ENCODE results near the gene BTLA. TPM values are rescaled to one million over a fixed set of nuclear protein-coding genes. Genes with fewer than 3 reads are reported as not detected.

BTLA gene, protein sequence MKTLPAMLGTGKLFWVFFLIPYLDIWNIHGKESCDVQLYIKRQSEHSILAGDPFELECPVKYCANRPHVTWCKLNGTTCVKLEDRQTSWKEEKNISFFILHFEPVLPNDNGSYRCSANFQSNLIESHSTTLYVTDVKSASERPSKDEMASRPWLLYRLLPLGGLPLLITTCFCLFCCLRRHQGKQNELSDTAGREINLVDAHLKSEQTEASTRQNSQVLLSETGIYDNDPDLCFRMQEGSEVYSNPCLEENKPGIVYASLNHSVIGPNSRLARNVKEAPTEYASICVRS
- total RNA-seq: not detected

DNA sequence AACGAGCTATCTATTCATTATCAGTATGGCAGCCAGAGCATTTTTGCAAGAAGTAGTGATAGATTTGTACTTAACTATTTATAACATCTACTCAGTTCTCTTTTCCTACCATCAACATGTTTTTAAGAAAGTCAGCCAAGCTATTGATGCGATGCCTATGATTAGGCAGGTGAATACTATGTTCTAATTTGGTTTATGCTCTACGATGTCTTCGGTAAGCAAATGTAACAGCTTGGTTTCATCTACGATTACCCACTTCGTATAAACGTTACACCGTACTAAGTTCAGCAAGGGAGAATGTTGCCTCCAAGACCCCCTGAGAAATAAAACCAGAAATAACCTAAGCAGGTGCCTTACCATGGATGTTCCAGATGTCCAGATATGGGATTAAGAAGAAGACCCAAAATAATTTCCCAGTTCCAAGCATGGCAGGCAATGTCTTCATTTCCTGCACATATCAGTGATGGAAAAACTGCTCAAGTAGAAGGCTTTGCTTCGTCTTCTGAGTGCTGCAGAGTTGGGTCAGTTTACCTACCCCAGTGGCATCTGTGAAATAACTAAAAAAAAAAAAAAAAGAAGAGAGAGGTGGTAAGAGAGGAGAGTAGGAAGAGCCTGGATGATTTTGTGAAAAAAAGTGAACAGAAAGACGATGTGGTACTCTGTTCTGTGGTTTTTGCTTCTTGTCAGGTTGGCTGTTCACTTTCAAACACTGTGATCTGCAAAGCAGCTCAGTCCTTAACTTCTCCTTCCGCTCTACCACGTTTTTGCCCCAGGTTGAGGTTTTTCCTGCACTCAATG lies at the start of gene BTLA:
TSS of gene BTLA (minus strand) at position 559 of the 798 bp plus-strand sequence. CDS start at position 445, 114 bp downstream.

Other genes starting within 250 kb of the BTLA start
- gene SLC9C1, start 205.3 kb downstream of the BTLA start, total RNA-seq: 1.5 TPM
- gene CD200, start 166.3 kb downstream of the BTLA start, total RNA-seq: 35.0 TPM
- gene ATG3, start 62.5 kb upstream of the BTLA start, total RNA-seq: 51.2 TPM
- 65.5 TPM for gene SLC35A5, start 62.6 kb upstream of the BTLA start, total RNA-seq
- 43.5 TPM for gene CCDC80, start 141.7 kb upstream of the BTLA start, total RNA-seq

All from camera-type eye (tissue), 1 donor.